Esophagus muscularis mucosa (tissue), 3 donors: ENCODE data around the gene DDIT3.

ENCODE experiments used
- CTCF ChIP-seq, 3 experiments: fragments of 200-600 bp in 2 of 3; fragments of 450-650 bp in 1 of 3; sonication (generic) in 2 of 3; IDR thresholded peaks; one replicate each; pipeline ENCODE4 v1.5.1; 2017 to 2019; ENCODE audit warnings: antibody characterized with exemption in 3 of 3, mild to moderate bottlenecking in 2 of 3, moderate library complexity in 1 of 3
- POLR2A ChIP-seq: fragments of 450-650 bp; IDR thresholded peaks from one replicate; pipeline ENCODE4 v1.6.1; 2017; ENCODE audit warnings: antibody characterized with exemption, moderate library complexity, mild to moderate bottlenecking, low read depth

DNA sequence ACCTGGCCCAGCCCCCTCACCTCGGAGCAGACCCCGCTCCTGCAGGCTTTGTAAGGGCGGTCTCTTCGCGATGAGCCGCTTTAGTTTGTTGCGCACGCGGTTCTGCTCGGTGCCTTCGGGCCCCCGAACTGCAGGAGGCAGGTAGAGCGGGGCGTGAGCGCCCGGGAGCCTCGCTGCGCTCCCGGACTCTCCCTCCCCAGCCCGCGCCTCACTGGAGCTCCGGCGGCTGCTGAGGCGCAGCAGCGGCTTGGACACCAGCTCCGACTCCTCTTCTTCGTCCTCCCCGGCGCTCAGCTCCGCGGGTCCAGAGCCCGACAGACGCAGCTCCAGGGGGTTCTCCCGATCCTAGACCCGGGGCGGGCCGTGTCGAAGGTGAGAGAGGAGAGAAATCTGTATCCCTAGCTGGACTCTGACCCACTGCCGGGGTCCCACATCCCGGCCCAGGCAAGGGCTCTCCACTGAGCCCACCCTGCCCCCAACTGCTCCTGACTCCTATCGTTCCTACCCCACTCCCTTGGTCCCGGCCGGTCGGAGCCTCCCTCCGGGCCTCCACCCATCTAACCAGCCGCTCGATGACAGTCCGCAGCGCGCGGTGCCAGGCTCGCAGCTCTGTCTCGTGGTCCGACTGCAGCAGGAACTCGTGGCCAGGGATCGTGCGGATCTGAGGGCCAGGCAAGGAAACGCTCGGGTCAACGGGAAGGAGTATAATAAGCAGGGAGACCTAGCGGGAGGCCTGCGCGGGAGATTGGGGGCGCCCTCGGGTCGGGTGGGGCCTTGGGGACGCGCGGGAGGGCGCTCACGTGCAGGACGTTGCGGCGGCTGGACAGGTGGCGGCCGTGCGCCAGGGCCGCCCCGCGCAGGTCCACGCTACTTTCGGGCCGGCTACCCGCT is 44.8 kb downstream of the DDIT3 start:
- TF ChIP-seq POLR2A: no peak
- TF ChIP-seq CTCF (IDR thresholded peaks at IDR 0.05): no peak
